ENCODE measurements around the gene ESPN. TPM values are rescaled to one million over a fixed set of nuclear protein-coding genes. Genes with fewer than 3 reads are reported as not detected.

Gene ESPN
- total RNA-seq, 2 donors from 2014 or later: 0.47 TPM; not detected in 1

- no peak overlapping the region for H3K27ac ChIP-seq
- no peaks in the 10 kb centered on the region for H3K36me3 ChIP-seq
- no peak overlapping the region for H3K4me3 ChIP-seq
- H3K4me1 ChIP-seq: no peaks in the 10 kb centered on the region
- DNase-seq (ENCODE audit: low spot score): no peak
- no peak for TF ChIP-seq CTCF (IDR thresholded peaks at IDR 0.05)
- H3K27me3 ChIP-seq: no peaks in the 10 kb centered on the region
- no peaks in the 10 kb centered on the region for H3K9me3 ChIP-seq
Observed at GRCh38 chr1:6401673-6402072, 22.9 kb upstream of the ESPN start.

GRCh38 chr1:6408023-6408422 lies 16.6 kb upstream of the ESPN start:
- no peaks in the 10 kb centered on the region for H3K4me1 ChIP-seq
- DNase-seq (ENCODE audit: low spot score): no peak
- no peak overlapping the region for H3K27ac ChIP-seq
- no peak overlapping the region for H3K4me3 ChIP-seq
- no peaks in the 10 kb centered on the region for H3K36me3 ChIP-seq
- no peaks in the 10 kb centered on the region for H3K27me3 ChIP-seq
- TF ChIP-seq CTCF (IDR thresholded peaks at IDR 0.05): no peak
- H3K9me3 ChIP-seq: no peaks in the 10 kb centered on the region

- no peak for DNase-seq (ENCODE audit: low spot score)
- no peak for TF ChIP-seq CTCF (IDR thresholded peaks at IDR 0.05)
- Histone ChIP-seq H3K4me3 (no peak overlapping the region), H3K9me3 (no peaks in the 10 kb centered on the region), H3K27me3 (no peaks in the 10 kb centered on the region), H3K27ac (no peak overlapping the region), H3K4me1 (no peaks in the 10 kb centered on the region), H3K36me3 (no peaks in the 10 kb centered on the region)
Observed at GRCh38 chr1:6409053-6409452, 15.5 kb upstream of the ESPN start.

GRCh38 chr1:6409733-6410132 lies 14.8 kb upstream of the ESPN start:
- Histone ChIP-seq H3K9me3 (no peaks in the 10 kb centered on the region), H3K4me1 (peaks cover 0 to 3% of the 10 kb centered on the region in 2 donors), H3K27me3 (peaks cover 0 to 4% of the 10 kb centered on the region in 2 donors), H3K36me3 (no peaks in the 10 kb centered on the region), H3K4me3 (no peak overlapping the region), H3K27ac (no peak overlapping the region)
- no peak for TF ChIP-seq CTCF (IDR thresholded peaks at IDR 0.05)
- DNase-seq (ENCODE audit: low spot score): no peak

- Histone ChIP-seq H3K9me3 (no peaks in the 10 kb centered on the region), H3K27ac (no peak overlapping the region), H3K4me3 (no peak overlapping the region), H3K27me3 (peaks cover 0 to 6% of the 10 kb centered on the region in 2 donors), H3K4me1 (peaks cover 0 to 3% of the 10 kb centered on the region in 2 donors), H3K36me3 (no peaks in the 10 kb centered on the region)
- TF ChIP-seq CTCF (IDR thresholded peaks at IDR 0.05): no peak
- no peak for DNase-seq (ENCODE audit: low spot score)
Observed at GRCh38 chr1:6410248-6410893, 14.2 kb upstream of the ESPN start.

- Histone ChIP-seq H3K9me3 (no peaks in the 10 kb centered on the region), H3K4me3 (no peak overlapping the region), H3K36me3 (no peaks in the 10 kb centered on the region), H3K27ac (no peak overlapping the region), H3K27me3 (peaks cover 0 to 10% of the 10 kb centered on the region in 2 donors), H3K4me1 (peaks cover 0 to 3% of the 10 kb centered on the region in 2 donors)
- no peak for TF ChIP-seq CTCF (IDR thresholded peaks at IDR 0.05)
- no peak for DNase-seq (ENCODE audit: low spot score)
Observed at GRCh38 chr1:6412896-6413295, 11.7 kb upstream of the ESPN start.
